T47D (cell line): ENCODE results near the gene ZBTB16.
A peak's percentile ranks its signal among the peaks of the same experiment; 100 is the strongest.
"Not testable (repeated sequence)": the region's sequence is repeated elsewhere in the genome, so short reads cannot be mapped to it uniquely, and the experiment has no call there.

ENCODE experiments used
- DNase-seq, 2 experiments: peaks; one replicate each; pipeline versions ENCODE4 v3.0.0 to v3.0.0-alpha.2; 2011 to 2012; ENCODE audit warnings: low read depth in 1 of 2, low spot score in 1 of 2
- JUND ChIP-seq: IDR thresholded peaks from 2 replicates; pipeline ENCODE4 v1.6.1; 2012; ENCODE audit warnings: low read depth
- in situ Hi-C: cut with HindIII; loops from 2 replicates; pipeline ENCODE4 v1.10.0; 2016; ENCODE audit warnings: low sequenced_read_pairs, low pct_unique_long_range_greater_than_20kb

ZBTB16 gene

DNA sequence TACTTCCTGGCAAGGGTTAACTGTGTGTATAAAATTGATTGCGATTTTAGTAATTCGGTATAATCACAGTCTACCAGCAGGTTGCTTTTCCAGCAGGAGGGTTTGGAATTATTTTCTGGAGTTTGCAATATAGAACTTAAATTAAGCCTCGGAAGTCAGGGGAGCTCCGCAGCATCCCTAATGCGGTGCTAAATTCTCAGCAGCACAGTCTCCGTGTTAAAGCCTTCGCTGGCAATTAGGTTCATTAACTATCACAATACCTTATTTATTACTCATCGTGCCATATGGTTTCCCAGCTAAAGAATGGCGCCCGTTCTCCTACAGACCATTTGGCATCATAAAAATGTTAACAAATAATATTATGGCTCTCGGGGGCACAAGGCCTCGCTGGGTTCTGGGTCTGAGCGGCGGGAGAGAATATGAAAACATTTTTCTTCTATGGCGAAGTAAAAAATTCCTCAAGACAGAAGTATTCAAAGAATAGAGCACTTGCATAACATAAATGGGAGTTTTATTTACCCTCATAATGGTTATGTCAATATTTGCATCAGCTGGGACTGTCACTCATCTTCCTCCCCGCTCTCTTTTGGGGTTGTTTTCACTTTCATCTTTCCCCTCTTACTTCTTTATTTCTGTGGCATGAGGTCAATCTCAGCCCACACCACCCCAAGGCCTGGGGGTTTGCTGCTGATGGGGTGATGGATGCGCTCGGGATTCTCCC lies 28.1 kb upstream of the ZBTB16 start:
- no peak for TF ChIP-seq JUND
- in situ Hi-C loops = no loop called here
- peak in 1 of 2 experiments; percentile 33 for DNase-seq

DNA sequence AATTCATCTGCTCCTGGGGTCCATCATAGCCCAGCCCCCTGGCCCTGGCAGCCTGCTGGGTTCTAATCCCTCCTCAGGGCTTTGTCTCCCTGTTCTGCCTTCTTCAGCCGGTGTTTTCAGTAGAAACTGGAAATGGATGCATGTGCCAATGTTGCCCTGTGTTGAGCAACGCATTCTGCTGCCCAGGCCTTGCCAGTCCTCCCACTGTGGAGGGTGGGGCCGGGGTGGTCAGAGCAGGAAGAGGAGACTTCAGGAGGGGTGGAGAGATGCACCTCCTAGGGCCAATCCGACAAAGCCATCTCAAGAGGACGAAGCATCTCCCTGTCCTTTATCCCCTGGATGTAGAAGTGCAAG lies 27.6 kb upstream of the ZBTB16 start:
- in situ Hi-C loops = no loop called here
- DNase-seq = no peak

DNA sequence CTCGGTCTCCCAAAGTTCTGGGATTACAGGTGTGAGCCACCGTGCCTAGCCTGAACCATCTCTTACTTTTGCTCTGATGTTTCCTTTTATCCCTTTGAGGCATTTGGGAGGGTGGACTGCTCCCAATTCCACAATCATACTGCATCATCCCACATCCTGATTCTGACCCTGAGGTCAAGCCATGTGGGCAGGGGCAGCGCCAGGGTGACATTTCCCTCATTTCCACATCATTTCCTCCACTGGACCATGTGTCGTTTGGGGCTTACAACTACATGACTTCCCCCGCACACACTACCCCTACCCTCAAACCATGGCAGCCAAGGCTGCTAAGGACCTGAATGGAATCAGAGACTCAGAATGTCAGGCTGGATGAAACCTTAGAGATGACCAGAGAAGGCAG lies 26.4 kb upstream of the ZBTB16 start:
- DNase-seq = no peak
- in situ Hi-C loops = no loop called here
- no peak for TF ChIP-seq JUND

More for the DNA sequence above, 27.6 kb upstream of the ZBTB16 start:
- no peak for TF ChIP-seq JUND

DNA sequence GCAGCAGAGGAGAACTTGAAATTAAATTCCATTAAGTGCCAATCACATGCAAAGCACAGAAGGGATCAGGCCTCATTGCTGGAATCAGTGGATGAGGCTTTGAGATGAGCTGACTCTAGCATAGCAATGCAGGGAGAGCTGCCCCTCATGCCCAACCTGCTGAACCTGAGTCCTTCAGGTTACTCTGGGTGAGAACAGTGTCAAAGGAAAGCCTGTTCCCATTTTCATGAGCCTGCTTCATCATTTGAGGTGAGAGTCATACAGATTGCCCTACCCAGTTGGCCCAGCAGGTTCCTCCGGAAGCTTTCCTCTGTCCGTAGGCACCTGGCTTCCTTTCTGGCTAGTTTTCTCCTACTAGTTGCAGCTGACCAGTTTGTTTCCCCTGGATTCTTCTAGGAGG lies 25.9 kb upstream of the ZBTB16 start:
- no peak for DNase-seq
- in situ Hi-C loops = no loop called here
- no peak for TF ChIP-seq JUND

DNA sequence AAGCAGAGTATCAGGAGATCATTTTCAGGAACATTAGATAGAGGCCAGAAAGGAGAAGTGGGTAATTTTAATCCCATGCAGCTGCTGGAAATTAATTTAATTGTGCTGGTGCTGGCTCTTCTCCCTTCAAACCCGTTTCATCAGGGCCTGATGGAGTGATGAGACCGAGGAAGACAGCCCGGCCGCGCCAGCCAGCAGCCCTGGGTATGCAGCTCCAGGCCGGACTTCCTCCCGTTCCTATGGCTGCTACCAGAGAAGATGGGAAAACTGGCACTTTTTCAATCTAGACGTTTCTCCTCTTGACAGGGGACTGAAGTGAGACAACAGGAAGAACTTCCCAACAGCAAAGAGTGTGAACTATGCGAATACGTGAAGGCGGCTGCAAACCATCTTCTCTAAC lies 24.6 kb upstream of the ZBTB16 start:
- TF ChIP-seq JUND = no peak
- in situ Hi-C loops = no loop called here
- DNase-seq = no peak

DNA sequence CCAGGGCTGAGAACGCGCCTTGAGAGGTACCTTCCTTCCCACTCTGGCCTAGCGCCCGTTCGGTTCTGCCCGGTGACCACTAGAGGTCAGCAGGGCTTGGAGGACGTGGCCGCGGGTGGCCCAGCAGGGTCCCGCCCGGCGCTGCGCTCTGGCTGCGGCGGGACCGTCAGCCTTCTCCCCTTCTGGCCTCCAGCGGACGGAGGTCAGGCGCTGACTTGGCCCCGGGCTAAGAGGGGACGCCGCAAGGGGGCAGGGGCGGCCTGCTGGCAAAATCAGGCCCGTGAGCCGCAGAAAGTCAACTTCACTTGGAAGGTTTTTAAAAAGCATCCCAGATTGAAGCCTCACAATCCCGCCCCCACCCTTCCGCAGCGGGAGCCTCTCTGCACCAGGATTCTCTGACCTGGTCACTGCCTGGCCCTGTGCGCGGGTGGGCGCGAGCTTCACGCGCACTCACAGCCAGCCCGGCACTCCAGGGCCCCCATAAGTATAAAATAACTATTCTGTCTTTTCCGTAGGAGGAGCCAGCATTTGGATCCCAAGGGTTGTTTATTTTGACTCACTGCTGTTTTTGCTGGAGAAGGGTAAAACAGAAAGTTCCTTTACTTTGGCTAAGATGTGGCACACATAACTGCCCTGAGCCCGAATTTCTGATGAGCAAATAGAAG lies 23.2 kb upstream of the ZBTB16 start:
- in situ Hi-C loops = no loop called here

DNA sequence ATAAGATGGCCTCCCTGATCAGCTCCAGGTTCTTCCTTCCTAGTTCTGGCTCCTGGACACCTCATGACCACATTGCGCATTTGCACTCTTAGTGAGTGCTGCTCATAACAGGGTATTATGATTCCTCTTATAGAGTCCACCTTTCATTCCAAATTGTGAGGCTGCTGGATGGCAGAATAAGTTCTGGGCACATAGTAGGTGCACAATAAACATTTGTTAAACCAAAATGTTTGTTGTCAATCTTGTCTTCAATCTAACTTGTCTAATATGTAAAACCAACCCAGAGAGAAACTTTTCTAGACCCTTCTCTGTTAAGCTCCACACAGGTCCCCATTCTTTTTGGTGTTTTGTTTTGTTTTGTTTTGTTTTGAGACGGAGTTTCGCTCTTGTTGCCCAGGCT lies 22.6 kb upstream of the ZBTB16 start:
- DNase-seq = no peak
- in situ Hi-C loops = no loop called here
- TF ChIP-seq JUND = no peak

More for the DNA sequence above, 23.2 kb upstream of the ZBTB16 start:
- DNase-seq = peak; percentile 40 to 80
- TF ChIP-seq JUND = no peak

DNA sequence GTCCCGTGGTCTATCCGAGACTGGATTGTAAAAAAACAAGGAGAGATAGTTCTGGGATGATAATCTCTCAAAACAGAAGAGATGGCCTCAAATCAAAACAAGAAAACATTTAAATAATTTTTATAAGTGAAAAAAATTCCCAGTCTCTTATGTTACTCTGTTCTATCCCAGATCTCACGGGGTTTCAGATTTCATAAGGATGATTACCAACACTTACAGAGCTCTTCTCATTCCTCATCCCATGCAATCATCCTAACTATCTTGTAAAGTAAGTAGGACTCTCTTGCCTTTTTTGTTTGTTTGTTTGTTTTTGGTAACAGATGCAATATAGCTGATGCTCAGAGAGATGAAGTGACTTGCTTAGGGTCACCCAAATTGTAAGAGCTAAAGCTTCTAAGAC lies 20.0 kb upstream of the ZBTB16 start:
- in situ Hi-C loops = no loop called here
- no peak for TF ChIP-seq JUND
- DNase-seq = no peak

DNA sequence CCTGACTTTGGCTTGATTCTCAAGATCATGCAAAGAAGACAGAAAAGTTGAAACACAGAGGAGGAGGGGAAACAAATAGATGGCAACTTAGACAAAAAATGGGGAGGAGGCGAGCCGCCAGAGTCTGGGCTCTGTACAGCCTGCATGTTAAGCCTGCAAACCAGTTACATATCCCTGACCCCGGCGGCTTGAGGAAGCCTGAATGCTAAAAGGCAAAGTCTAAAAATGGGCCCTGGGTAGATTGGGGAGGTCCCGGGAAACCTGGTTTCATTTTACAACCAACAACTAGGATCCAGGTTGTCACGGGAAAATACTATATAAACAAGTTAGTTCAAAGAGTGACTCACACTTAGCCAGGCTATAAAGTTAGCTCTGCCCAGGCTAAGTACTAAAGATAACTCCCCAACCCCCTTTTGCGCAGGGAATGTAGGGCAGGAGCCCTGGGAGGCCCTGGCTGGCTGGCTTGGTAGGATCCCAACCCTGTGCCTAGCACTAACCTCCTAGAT lies 18.8 kb upstream of the ZBTB16 start:
- in situ Hi-C loops = no loop called here
- no peak for TF ChIP-seq JUND
- DNase-seq = peak in 1 of 2 experiments; percentile 19

DNA sequence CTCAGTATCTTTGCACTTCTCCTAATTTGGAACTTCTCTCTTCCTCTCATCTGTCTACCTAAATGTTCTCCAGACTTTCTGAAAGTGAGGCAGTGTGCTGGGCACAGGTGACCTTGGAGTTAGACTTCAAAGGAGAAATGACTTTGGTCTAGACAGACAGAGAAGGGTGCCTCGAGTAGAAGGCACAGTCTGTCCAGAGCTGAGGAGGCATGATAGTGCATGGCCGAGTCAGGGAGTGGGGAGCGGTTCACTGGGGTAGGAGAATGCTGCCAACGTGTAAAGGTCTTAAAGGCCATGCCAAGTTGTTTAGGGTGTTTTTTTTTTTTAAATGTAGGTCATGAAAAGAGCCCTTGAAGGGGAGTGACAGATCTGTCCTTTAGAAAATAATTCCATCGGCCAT lies 17.3 kb upstream of the ZBTB16 start:
- DNase-seq = no peak
- in situ Hi-C loops = no loop called here
- no peak for TF ChIP-seq JUND

DNA sequence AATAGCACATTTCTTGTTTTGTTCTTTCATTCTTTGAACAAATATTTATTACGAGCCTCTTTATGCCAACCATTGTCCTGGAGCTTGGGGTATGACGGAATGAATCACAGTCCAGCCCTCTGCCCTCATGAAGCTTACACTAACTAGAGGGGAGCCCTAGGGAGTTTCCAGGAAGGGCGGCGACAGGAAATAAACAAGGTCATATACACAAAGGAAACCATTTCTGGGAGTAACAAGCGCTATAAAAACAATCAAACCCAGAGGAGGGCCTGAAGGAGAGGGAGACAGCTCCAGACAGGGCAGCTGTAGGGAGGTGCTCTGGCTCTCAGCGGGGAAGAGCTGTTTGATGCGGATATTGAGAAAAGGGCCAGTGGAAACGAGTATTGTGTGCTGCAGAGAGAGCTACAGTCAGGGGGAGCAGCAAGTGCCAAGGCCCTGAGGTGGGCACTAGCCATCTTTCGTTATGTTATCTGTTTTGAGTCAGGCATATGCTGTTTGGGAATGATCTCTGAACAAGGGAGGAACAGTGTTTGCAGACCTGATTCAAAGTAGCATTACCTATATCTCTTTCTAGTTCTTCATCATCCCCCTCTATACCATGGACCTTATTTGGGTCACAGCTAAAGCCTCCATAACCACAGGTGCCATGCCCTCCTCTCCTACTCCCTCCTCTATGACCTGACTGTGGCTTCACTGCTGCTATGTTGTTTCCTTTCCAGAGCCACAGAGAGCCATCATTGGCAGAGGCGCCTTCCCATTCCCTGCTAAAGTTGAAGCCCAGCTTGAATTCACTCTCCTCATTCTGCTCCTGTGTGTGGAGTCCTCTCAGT lies 15.3 kb upstream of the ZBTB16 start:
- no peak for DNase-seq
- in situ Hi-C loops = no loop called here
- TF ChIP-seq JUND = no peak

DNA sequence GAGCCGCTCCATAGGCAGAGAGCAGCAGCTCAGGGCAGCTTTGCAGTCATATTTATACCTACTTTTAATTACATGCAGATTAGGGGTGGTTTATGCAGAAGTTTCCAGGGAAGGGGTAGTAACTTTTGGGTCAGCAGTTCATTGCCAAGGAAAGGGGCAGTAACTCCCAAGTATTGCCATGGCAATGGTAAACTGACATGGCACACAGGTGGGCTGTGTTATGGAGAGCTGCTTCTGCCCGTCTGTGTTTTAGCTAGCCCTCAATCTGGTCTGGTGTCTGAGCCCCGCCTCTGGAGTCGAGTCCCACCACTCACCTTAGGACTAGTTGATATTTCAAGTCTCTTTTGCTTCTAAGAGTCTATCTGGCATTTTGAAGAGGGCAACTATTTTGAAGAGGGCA lies 12.2 kb upstream of the ZBTB16 start:
- no peak for DNase-seq
- in situ Hi-C loops = no loop called here
- no peak for TF ChIP-seq JUND

DNA sequence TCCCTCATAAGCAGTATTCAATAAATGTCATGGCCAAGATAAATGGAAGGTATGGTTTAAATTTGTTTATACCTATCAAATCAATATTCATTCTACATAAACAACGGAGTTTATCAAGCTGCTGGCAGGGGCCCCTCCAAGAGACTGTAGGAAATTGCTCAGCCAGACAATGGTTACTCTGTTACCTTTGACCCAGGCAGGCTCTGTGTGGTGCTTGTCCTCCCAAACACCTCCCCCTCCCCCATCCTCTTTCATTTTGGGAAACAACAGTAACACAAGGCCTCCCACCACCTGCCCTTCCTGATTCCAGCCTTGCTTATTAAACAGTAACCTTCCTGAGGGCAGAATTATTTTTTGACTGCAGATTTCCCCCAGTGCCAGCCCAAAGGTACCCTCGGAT lies 10.5 kb upstream of the ZBTB16 start:
- no peak for DNase-seq
- in situ Hi-C loops = no loop called here
- TF ChIP-seq JUND = no peak

DNA sequence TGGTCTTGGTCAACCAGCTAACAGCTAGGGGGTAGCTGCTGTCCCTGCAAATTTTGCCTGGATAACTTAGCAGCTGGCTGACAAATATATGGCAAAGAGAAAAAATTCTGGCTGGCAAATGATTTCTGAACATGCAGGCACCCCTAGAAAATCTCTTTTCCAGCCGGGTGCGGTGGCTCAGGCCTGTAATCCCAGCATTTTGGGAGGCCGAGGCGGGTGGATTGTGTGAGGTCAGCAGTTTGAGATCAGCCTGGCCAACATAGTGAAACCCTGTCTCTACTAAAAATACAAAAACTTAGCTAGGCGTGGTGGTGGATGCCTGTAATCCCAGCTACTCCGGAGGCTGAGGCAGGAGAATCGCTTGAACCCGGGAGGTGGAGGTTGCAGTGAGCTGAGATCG lies 9.7 kb upstream of the ZBTB16 start:
- in situ Hi-C loops = not testable (repeated sequence)

More for the DNA sequence above, 9.7 kb upstream of the ZBTB16 start:
- DNase-seq = not testable (repeated sequence)
